ENCODE results near the gene POU3F3.

POU3F3 gene

GRCh38 chr2:104889291-104889959, 35.5 kb downstream of the POU3F3 start:
- Mint-ChIP-seq H3K27ac (no peak overlapping the region), H3K4me3 (no peak overlapping the region), H3K4me1 (ENCODE audit: low read depth) (peaks cover 30% of the 10 kb centered on the region), H3K36me3 (ENCODE audit: low read depth) (no peaks in the 10 kb centered on the region), H3K9me3 (no peaks in the 10 kb centered on the region), H3K27me3 (peaks cover 9% of the 10 kb centered on the region)
- intact Hi-C loops (cut with micrococcal nuclease), result no loop called here

- intact Hi-C loops (cut with micrococcal nuclease), result no loop called here
- no peak overlapping the region for H3K4me3 Mint-ChIP-seq
- H3K4me1 Mint-ChIP-seq (ENCODE audit: low read depth), result peaks cover 30% of the 10 kb centered on the region
- no peaks in the 10 kb centered on the region for H3K9me3 Mint-ChIP-seq
- no peaks in the 10 kb centered on the region for H3K36me3 Mint-ChIP-seq (ENCODE audit: low read depth)
- no peak overlapping the region for H3K27ac Mint-ChIP-seq
- peaks cover 6% of the 10 kb centered on the region for H3K27me3 Mint-ChIP-seq
Observed at GRCh38 chr2:104889960-104890684, 36.2 kb downstream of the POU3F3 start.

GRCh38 chr2:104890685-104891069, 36.8 kb downstream of the POU3F3 start:
- intact Hi-C loops (cut with micrococcal nuclease), result no loop called here
- peaks cover 30% of the 10 kb centered on the region for H3K4me1 Mint-ChIP-seq (ENCODE audit: low read depth)
- H3K4me3 Mint-ChIP-seq, result no peak overlapping the region
- no peak overlapping the region for H3K27ac Mint-ChIP-seq
- H3K27me3 Mint-ChIP-seq, result peaks cover 4% of the 10 kb centered on the region
- H3K36me3 Mint-ChIP-seq (ENCODE audit: low read depth), result no peaks in the 10 kb centered on the region
- H3K9me3 Mint-ChIP-seq, result no peaks in the 10 kb centered on the region

GRCh38 chr2:104891145-104891544, 37.2 kb downstream of the POU3F3 start:
- intact Hi-C loops (cut with micrococcal nuclease), result no loop called here
- H3K9me3 Mint-ChIP-seq, result no peaks in the 10 kb centered on the region
- no peak overlapping the region for H3K27ac Mint-ChIP-seq
- peaks cover 4% of the 10 kb centered on the region for H3K27me3 Mint-ChIP-seq
- no peaks in the 10 kb centered on the region for H3K36me3 Mint-ChIP-seq (ENCODE audit: low read depth)
- peaks cover 30% of the 10 kb centered on the region for H3K4me1 Mint-ChIP-seq (ENCODE audit: low read depth)
- no peak overlapping the region for H3K4me3 Mint-ChIP-seq

- Mint-ChIP-seq H3K27ac (no peak overlapping the region), H3K4me1 (ENCODE audit: low read depth) (no peaks in the 10 kb centered on the region), H3K36me3 (ENCODE audit: low read depth) (no peaks in the 10 kb centered on the region), H3K9me3 (no peaks in the 10 kb centered on the region), H3K27me3 (peaks cover 15% of the 10 kb centered on the region), H3K4me3 (no peak overlapping the region)
- intact Hi-C loops (cut with micrococcal nuclease), result no loop called here
Observed at GRCh38 chr2:104896446-104896845, 42.5 kb downstream of the POU3F3 start.

- no peak overlapping the region for H3K27ac Mint-ChIP-seq
- no peaks in the 10 kb centered on the region for H3K4me1 Mint-ChIP-seq (ENCODE audit: low read depth)
- peaks cover 17% of the 10 kb centered on the region for H3K27me3 Mint-ChIP-seq
- intact Hi-C loops (cut with micrococcal nuclease), result no loop called here
- H3K36me3 Mint-ChIP-seq (ENCODE audit: low read depth), result no peaks in the 10 kb centered on the region
- H3K4me3 Mint-ChIP-seq, result no peak overlapping the region
- H3K9me3 Mint-ChIP-seq, result no peaks in the 10 kb centered on the region
Observed at GRCh38 chr2:104897515-104898184, 43.7 kb downstream of the POU3F3 start.

GRCh38 chr2:104900608-104901007, 46.7 kb downstream of the POU3F3 start:
- Mint-ChIP-seq H3K27ac (no peak overlapping the region), H3K9me3 (no peaks in the 10 kb centered on the region), H3K4me3 (no peak overlapping the region), H3K36me3 (ENCODE audit: low read depth) (no peaks in the 10 kb centered on the region), H3K27me3 (peaks cover 14% of the 10 kb centered on the region), H3K4me1 (ENCODE audit: low read depth) (no peaks in the 10 kb centered on the region)
- intact Hi-C loops (cut with micrococcal nuclease), result no loop called here

GRCh38 chr2:104901037-104901881, 47.3 kb downstream of the POU3F3 start:
- no peak overlapping the region for H3K27ac Mint-ChIP-seq
- no peak overlapping the region for H3K4me3 Mint-ChIP-seq
- H3K36me3 Mint-ChIP-seq (ENCODE audit: low read depth), result no peaks in the 10 kb centered on the region
- H3K4me1 Mint-ChIP-seq (ENCODE audit: low read depth), result no peaks in the 10 kb centered on the region
- H3K27me3 Mint-ChIP-seq, result peaks cover 14% of the 10 kb centered on the region
- intact Hi-C loops (cut with micrococcal nuclease), result no loop called here
- H3K9me3 Mint-ChIP-seq, result no peaks in the 10 kb centered on the region

GRCh38 chr2:104902317-104902716, 48.4 kb downstream of the POU3F3 start:
- intact Hi-C loops (cut with micrococcal nuclease), result no loop called here
- H3K36me3 Mint-ChIP-seq (ENCODE audit: low read depth), result no peaks in the 10 kb centered on the region
- H3K9me3 Mint-ChIP-seq, result no peaks in the 10 kb centered on the region
- H3K27ac Mint-ChIP-seq, result no peak overlapping the region
- H3K4me3 Mint-ChIP-seq, result no peak overlapping the region
- peaks cover 12% of the 10 kb centered on the region for H3K27me3 Mint-ChIP-seq
- H3K4me1 Mint-ChIP-seq (ENCODE audit: low read depth), result no peaks in the 10 kb centered on the region
